Measurements from ENCODE around the gene KPNA6. TPM values are rescaled to one million over a fixed set of nuclear protein-coding genes. Genes with fewer than 3 reads are reported as not detected.

Gene KPNA6
- total and polyA plus RNA-seq, 2 of the 13 experiments (the other 11 are each of a cell fraction or from before 2014, with no cell fraction given): 22.0 to 47.5 TPM

DNA sequence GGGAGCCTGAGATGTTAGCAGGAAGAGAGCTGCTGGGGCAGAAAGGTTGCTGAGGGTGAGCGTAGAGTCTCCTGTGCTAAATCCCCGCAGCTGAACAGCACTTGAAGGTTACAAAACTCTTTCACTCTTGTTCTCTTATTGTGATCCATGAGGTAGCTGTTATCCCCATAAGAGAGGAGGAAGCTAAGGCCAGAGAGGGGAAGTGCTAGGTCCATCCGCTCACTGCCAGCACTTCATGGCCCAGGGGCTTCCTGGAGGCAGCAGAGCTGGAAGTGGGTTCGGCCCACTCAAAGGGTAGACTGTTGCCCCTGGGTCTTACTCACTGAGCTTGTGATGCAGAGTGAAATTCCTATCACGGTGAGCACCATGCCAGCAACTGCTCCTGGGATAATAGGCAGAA, 108.7 kb downstream of the KPNA6 start:
- no peak for FAIRE-seq
- no peak for DNase-seq (ENCODE audit: low spot score)
- Histone ChIP-seq H3K27me3 (ENCODE audit: control insufficient read depth in 1 of 2, insufficient read depth in 2 of 2, low read length in 2 of 2) (no peaks in the 10 kb centered on the region; a peak in 1 of 5 replicates), H3K9ac (ENCODE audit: insufficient read depth, low read depth, low read length) (no peak overlapping the region), H4K20me1 (ENCODE audit: insufficient read depth, low read length) (no peaks in the 10 kb centered on the region), H3K9me3 (ENCODE audit: low read length) (no peaks in the 10 kb centered on the region), H3K79me2 (ENCODE audit: insufficient read depth, low read length) (peaks cover 6% of the 10 kb centered on the region), H3K4me3 (replicated peaks in 1 of 3; ENCODE audit: insufficient read depth in 1 of 3, low read depth in 2 of 3, low read length in 3 of 3) (no peak overlapping the region), H3K27ac (ENCODE audit: extremely low read length, insufficient read depth, low read length) (no peak overlapping the region), H3K4me2 (ENCODE audit: low read depth, low read length) (no peak overlapping the region), H3K36me3 (replicated peaks in 1 of 2; ENCODE audit: control insufficient read depth in 1 of 2, insufficient read depth in 2 of 2, low read length in 2 of 2) (peaks cover 11 to 30% of the 10 kb centered on the region in 2 experiments; a peak in 4 of 5 replicates), H2AFZ (ENCODE audit: low read length) (no peak overlapping the region), H3K4me1 (ENCODE audit: insufficient read depth, low read length) (peaks cover 23% of the 10 kb centered on the region)
- ChIA-PET CTCF (ENCODE audit: low intra/inter-chr PET ratio, low total read pairs) (interaction anchor here (1.5 to 2.0 kb wide), 2 partner anchors 32 to 197 kb away, joined by 8 to 11 read pairs; no protein-coding TSS in a partner anchor), POLR2A (interaction anchor here (1.1 to 2.6 kb wide), 8 partner anchors 11 to 178 kb away, joined by 3 to 22 read pairs (median 7); partner anchors contain the start of genes BSDC1, CCDC28B, IQCC and LCK)
- TF ChIP-seq ZNF569 (CRISPR knock-in tag; IDR thresholded peaks at IDR 0.05; ENCODE audit: borderline replicate concordance) (no peak), ZSCAN29 (CRISPR knock-in tag; conservative IDR thresholded peaks at IDR 0.05) (no peak), ETV5 (CRISPR knock-in tag; IDR thresholded peaks at IDR 0.05; ENCODE audit: borderline replicate concordance) (no peak), THAP11 (CRISPR knock-in tag; IDR thresholded peaks at IDR 0.05) (no peak)
- TF ChIP-seq, protein P1, sequence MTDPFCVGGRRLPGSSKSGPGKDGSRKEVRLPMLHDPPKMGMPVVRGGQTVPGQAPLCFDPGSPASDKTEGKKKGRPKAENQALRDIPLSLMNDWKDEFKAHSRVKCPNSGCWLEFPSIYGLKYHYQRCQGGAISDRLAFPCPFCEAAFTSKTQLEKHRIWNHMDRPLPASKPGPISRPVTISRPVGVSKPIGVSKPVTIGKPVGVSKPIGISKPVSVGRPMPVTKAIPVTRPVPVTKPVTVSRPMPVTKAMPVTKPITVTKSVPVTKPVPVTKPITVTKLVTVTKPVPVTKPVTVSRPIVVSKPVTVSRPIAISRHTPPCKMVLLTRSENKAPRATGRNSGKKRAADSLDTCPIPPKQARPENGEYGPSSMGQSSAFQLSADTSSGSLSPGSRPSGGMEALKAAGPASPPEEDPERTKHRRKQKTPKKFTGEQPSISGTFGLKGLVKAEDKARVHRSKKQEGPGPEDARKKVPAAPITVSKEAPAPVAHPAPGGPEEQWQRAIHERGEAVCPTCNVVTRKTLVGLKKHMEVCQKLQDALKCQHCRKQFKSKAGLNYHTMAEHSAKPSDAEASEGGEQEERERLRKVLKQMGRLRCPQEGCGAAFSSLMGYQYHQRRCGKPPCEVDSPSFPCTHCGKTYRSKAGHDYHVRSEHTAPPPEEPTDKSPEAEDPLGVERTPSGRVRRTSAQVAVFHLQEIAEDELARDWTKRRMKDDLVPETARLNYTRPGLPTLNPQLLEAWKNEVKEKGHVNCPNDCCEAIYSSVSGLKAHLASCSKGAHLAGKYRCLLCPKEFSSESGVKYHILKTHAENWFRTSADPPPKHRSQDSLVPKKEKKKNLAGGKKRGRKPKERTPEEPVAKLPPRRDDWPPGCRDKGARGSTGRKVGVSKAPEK (CRISPR knock-in tag; IDR thresholded peaks at IDR 0.05; ENCODE audit: borderline replicate concordance): no peak
- TF ChIP-seq, protein P2, sequence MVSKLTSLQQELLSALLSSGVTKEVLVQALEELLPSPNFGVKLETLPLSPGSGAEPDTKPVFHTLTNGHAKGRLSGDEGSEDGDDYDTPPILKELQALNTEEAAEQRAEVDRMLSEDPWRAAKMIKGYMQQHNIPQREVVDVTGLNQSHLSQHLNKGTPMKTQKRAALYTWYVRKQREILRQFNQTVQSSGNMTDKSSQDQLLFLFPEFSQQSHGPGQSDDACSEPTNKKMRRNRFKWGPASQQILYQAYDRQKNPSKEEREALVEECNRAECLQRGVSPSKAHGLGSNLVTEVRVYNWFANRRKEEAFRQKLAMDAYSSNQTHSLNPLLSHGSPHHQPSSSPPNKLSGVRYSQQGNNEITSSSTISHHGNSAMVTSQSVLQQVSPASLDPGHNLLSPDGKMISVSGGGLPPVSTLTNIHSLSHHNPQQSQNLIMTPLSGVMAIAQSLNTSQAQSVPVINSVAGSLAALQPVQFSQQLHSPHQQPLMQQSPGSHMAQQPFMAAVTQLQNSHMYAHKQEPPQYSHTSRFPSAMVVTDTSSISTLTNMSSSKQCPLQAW (CRISPR knock-in tag; IDR thresholded peaks at IDR 0.05): no peak
- in situ Hi-C loops (cut with HindIII; ENCODE audit: extremely low pct_ligation_motif_present, low pct_unique_long_range_greater_than_20kb): loop anchor here (10.0 kb wide), 1 partner anchor 198 kb away; no protein-coding TSS in a partner anchor
- intact Hi-C loops (cut with micrococcal nuclease; ENCODE audit: unreplicated experiment): no loop called here
- 100% methylated on average over 2 of the region's 5 CpGs for WGBS (ENCODE audit: low lambda C conversion rate)
- no peak for ATAC-seq
- BruUV-seq (replicated peaks): no TSS peak
